OCI-LY1 (cell line): ENCODE results near the gene USP15.

ENCODE experiments used
- H2AFZ ChIP-seq: fragments of 200-600 bp; sonication (generic), shearing (Covaris generic); 2 replicates; pipeline ENCODE4 v1.6.0; 2014; ENCODE audit warnings: antibody characterized with exemption, mild to moderate bottlenecking, low read length
- H3F3A ChIP-seq: fragments of 200-600 bp; sonication (generic), shearing (Covaris generic); 2 replicates; pipeline ENCODE4 v1.6.0; 2014; ENCODE audit warnings: mild to moderate bottlenecking, antibody characterized with exemption, low read length, moderate library complexity; ENCODE audit not compliant: insufficient read depth
- H3K27ac ChIP-seq: fragments of 200-600 bp; sonication (generic); 2 replicates; pipeline ENCODE4 v1.5.1; 2014; ENCODE audit warnings: low read length, mixed run types, mild to moderate bottlenecking, low read depth; ENCODE audit not compliant: poor library complexity, severe bottlenecking
- H3K27me3 ChIP-seq: fragments of 200-600 bp; sonication (generic); 2 replicates; pipeline ENCODE4 v1.6.0; 2014; ENCODE audit warnings: antibody characterized with exemption, mild to moderate bottlenecking, low read length, moderate library complexity; ENCODE audit not compliant: insufficient read depth
- H3K36me3 ChIP-seq: fragments of 200-600 bp; sonication (generic); 2 replicates; pipeline ENCODE4 v1.6.1; 2014; ENCODE audit warnings: mild to moderate bottlenecking, antibody characterized with exemption, low read length, moderate library complexity, mixed read lengths; ENCODE audit not compliant: insufficient read depth
- H3K4me1 ChIP-seq: fragments of 200-600 bp; sonication (generic); 2 replicates; pipeline ENCODE4 v1.5.1; 2014; ENCODE audit warnings: mild to moderate bottlenecking, low read length, moderate library complexity; ENCODE audit not compliant: insufficient read depth, severe bottlenecking
- H3K4me2 ChIP-seq: fragments of 200-600 bp; sonication (generic), shearing (Covaris generic); 2 replicates; pipeline ENCODE4 v1.6.1; 2014; ENCODE audit warnings: low read length
- H3K4me3 ChIP-seq: fragments of 200-600 bp; sonication (generic); 2 replicates; pipeline ENCODE4 v1.5.1; 2014; ENCODE audit warnings: low read length, low read depth, mild to moderate bottlenecking, mixed read lengths; ENCODE audit not compliant: poor library complexity, severe bottlenecking
- H3K79me2 ChIP-seq: fragments of 200-600 bp; shearing (Covaris generic); 2 replicates; pipeline ENCODE4 v1.6.1; 2016; ENCODE audit warnings: mixed run types, low read length, mixed read lengths; ENCODE audit not compliant: insufficient read depth
- H3K9ac ChIP-seq: fragments of 200-600 bp; sonication (generic), shearing (Covaris generic); 2 replicates; pipeline ENCODE4 v1.6.1; 2014; ENCODE audit warnings: mild to moderate bottlenecking, low read length, mixed read lengths
- H3K9me2 ChIP-seq: fragments of 200-600 bp; sonication (generic), shearing (Covaris generic); 2 replicates; pipeline ENCODE4 v1.6.1; 2014; ENCODE audit warnings: low read depth, mild to moderate bottlenecking, low read length, mixed read lengths
- H3K9me3 ChIP-seq: fragments of 200-600 bp; shearing (Covaris generic); 2 replicates; pipeline ENCODE4 v1.6.1; 2014; ENCODE audit warnings: low read length, mixed read lengths
- H4K20me1 ChIP-seq: fragments of 200-600 bp; sonication (generic), shearing (Covaris generic); 2 replicates; pipeline ENCODE4 v1.6.0; 2016; ENCODE audit warnings: mild to moderate bottlenecking, low read length; ENCODE audit not compliant: insufficient read depth
- EZH2 ChIP-seq: fragments of 200-600 bp; sonication (generic), shearing (Covaris generic); IDR thresholded peaks from 2 replicates; pipeline ENCODE4 v1.8.0; 2017; ENCODE audit warnings: borderline replicate concordance, mixed run types, mild to moderate bottlenecking, antibody characterized with exemption, low read length, moderate library complexity, mixed read lengths
- TF ChIP-seq, protein P1 (sequence below): fragments of 200-600 bp; sonication (generic), shearing (Covaris generic); IDR thresholded peaks from 2 replicates; pipeline ENCODE4 v1.5.1; 2017; ENCODE audit warnings: mild to moderate bottlenecking, antibody characterized with exemption, low read length, moderate library complexity, mixed read lengths

USP15 gene

DNA sequence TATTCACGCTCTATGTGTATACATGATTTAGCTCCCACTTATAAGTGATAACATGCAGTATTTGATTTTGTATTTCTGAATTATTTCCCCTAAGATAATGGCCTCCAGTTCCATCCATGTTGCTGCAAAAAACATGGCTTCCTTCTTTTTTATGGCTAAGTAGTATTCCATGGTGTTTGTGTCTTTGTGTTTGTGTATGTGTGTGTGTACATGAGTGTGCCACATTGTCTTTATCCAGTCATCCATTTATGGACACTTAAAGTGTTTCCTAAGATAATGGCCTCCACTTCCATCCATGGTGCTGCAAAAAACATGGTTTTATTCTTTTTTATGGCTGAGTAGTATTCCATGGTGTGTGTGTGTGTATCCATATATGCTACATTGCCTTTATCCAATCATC lies 25.1 kb downstream of the USP15 start:
- Histone ChIP-seq H3K79me2 (peaks cover 96% of the 10 kb centered on the region), H3K9me3 (peaks cover 10% of the 10 kb centered on the region), H3K4me3 (no peak overlapping the region), H3K4me2 (no peak overlapping the region), H3K27me3 (no peaks in the 10 kb centered on the region), H3K9me2 (no peaks in the 10 kb centered on the region), H3F3A (no peaks in the 10 kb centered on the region), H3K36me3 (peaks cover 14% of the 10 kb centered on the region), H3K9ac (no peak overlapping the region), H4K20me1 (no peaks in the 10 kb centered on the region), H2AFZ (no peak overlapping the region), H3K4me1 (no peaks in the 10 kb centered on the region), H3K27ac (no peak overlapping the region)
- no peak for TF ChIP-seq EZH2
- TF ChIP-seq, protein P1, sequence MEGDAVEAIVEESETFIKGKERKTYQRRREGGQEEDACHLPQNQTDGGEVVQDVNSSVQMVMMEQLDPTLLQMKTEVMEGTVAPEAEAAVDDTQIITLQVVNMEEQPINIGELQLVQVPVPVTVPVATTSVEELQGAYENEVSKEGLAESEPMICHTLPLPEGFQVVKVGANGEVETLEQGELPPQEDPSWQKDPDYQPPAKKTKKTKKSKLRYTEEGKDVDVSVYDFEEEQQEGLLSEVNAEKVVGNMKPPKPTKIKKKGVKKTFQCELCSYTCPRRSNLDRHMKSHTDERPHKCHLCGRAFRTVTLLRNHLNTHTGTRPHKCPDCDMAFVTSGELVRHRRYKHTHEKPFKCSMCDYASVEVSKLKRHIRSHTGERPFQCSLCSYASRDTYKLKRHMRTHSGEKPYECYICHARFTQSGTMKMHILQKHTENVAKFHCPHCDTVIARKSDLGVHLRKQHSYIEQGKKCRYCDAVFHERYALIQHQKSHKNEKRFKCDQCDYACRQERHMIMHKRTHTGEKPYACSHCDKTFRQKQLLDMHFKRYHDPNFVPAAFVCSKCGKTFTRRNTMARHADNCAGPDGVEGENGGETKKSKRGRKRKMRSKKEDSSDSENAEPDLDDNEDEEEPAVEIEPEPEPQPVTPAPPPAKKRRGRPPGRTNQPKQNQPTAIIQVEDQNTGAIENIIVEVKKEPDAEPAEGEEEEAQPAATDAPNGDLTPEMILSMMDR: no peak

DNA sequence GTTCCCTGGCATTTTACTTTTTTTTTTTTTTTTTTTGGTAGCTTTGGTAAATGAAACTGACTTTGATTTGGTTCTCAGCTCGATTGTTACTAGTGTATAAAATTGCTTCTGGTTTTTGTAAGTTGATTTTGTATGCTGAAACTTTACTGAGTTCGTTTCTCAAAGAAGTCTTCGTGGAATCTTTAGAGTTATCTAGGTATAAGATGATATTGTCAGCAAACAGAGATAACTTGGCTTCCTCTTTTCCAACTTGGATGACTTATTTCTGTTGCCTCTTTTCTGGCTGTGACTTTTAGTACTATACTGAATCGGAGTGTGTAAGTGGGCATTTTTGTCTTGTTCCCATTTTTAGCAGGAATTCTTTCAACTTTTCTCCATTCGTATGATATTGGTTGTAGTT lies 28.1 kb downstream of the USP15 start:
- Histone ChIP-seq H3K9me3 (peaks cover 10% of the 10 kb centered on the region), H3K9me2 (no peaks in the 10 kb centered on the region), H3K27ac (no peak overlapping the region), H3K4me2 (no peak overlapping the region), H3K36me3 (peaks cover 14% of the 10 kb centered on the region), H3F3A (no peaks in the 10 kb centered on the region), H3K27me3 (no peaks in the 10 kb centered on the region), H3K4me3 (no peak overlapping the region), H3K9ac (no peak overlapping the region), H3K79me2 (peaks cover 95% of the 10 kb centered on the region), H2AFZ (no peak overlapping the region), H3K4me1 (no peaks in the 10 kb centered on the region), H4K20me1 (no peaks in the 10 kb centered on the region)
- TF ChIP-seq EZH2: no peak
- TF ChIP-seq, protein P1: no peak

DNA sequence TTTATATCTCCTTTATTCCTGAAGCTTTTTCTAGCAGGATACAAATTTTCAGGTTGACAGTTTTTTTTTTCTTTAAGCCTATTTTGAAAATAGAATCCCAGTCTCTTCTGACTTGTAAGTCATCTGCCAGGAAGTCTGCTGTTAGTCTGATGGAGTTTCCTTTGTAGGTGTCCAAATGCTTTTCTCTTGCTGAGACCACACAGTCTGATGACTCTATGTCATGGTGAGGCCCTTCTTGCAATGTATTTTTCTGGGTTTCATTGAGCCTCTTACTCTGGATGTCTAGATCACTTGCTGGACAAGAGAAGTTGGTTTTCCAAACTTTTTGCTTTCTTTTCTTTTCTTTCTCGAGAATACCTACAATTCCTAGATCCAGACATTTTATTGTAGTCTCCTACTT lies 30.6 kb downstream of the USP15 start:
- H3K9me3 ChIP-seq: peaks cover 10% of the 10 kb centered on the region
- H3K27ac ChIP-seq: no peak overlapping the region
- no peak for TF ChIP-seq EZH2
- TF ChIP-seq, protein P1: no peak
- no peaks in the 10 kb centered on the region for H3F3A ChIP-seq
- no peaks in the 10 kb centered on the region for H3K9me2 ChIP-seq
- no peak overlapping the region for H3K4me3 ChIP-seq
- H3K27me3 ChIP-seq: no peaks in the 10 kb centered on the region
- H4K20me1 ChIP-seq: no peaks in the 10 kb centered on the region
- H3K9ac ChIP-seq: no peak overlapping the region
- no peak overlapping the region for H2AFZ ChIP-seq
- H3K79me2 ChIP-seq: peaks cover 79% of the 10 kb centered on the region
- H3K4me1 ChIP-seq: no peaks in the 10 kb centered on the region
- H3K4me2 ChIP-seq: no peak overlapping the region
- H3K36me3 ChIP-seq: peaks cover 20% of the 10 kb centered on the region
